Inflammatory macrophage treated with lipopolysaccharide for 1 hour (primary cell): ENCODE measurements around the gene CKMT2.
"Not testable (repeated sequence)": the region's sequence is repeated elsewhere in the genome, so short reads cannot be mapped to it uniquely, and the experiment has no call there.

Experiments
- DNase-seq, 2 donors: peaks; one replicate each; pipeline ENCODE4 v3.0.0-alpha.2; 2020 to 2022

The CKMT2 gene

GRCh38 chr5:81253875-81254274 lies 20.8 kb downstream of the CKMT2 start:
- no peak for DNase-seq

- DNase-seq: no peak
Measured at GRCh38 chr5:81254886-81255559, 21.9 kb downstream of the CKMT2 start.

GRCh38 chr5:81256766-81257165 lies 23.6 kb downstream of the CKMT2 start:
- no peak for DNase-seq

- DNase-seq: not testable (repeated sequence)
Measured at GRCh38 chr5:81262796-81263195, 29.7 kb downstream of the CKMT2 start.

GRCh38 chr5:81265101-81265500 lies 32.0 kb downstream of the CKMT2 start:
- no peak for DNase-seq

- peak; percentile 66 to 81 for DNase-seq
Measured at GRCh38 chr5:81268521-81269196, 35.5 kb downstream of the CKMT2 start.

- no peak for DNase-seq
Measured at GRCh38 chr5:81269751-81270393, 36.8 kb downstream of the CKMT2 start.

- DNase-seq: not testable (repeated sequence)
Measured at GRCh38 chr5:81270394-81271027, 37.4 kb downstream of the CKMT2 start.

- DNase-seq: no peak
Measured at GRCh38 chr5:81283976-81284375, 50.9 kb downstream of the CKMT2 start.

GRCh38 chr5:81286059-81286617 lies 53.0 kb downstream of the CKMT2 start:
- DNase-seq: no peak

GRCh38 chr5:81288021-81288433 lies 54.9 kb downstream of the CKMT2 start:
- no peak for DNase-seq

GRCh38 chr5:81290146-81290545 lies 57.0 kb downstream of the CKMT2 start:
- no peak for DNase-seq

GRCh38 chr5:81292130-81292529 lies 59.0 kb downstream of the CKMT2 start:
- DNase-seq: no peak

GRCh38 chr5:81294021-81294420 lies 60.9 kb downstream of the CKMT2 start:
- DNase-seq: not testable (repeated sequence)

GRCh38 chr5:81297531-81297930 lies 64.4 kb downstream of the CKMT2 start:
- DNase-seq: no peak

GRCh38 chr5:81300921-81301270 lies 67.8 kb downstream of the CKMT2 start:
- DNase-seq: peak; percentile 74 to 84

- DNase-seq: peak; percentile 95 to 96
Measured at GRCh38 chr5:81301271-81302015, 68.3 kb downstream of the CKMT2 start, which contains the start of gene ZCCHC9. Gene ZCCHC9 (plus strand): TSS chr5:81301587. CDS start chr5:81304758, 3,171 bp downstream.

GRCh38 chr5:81302596-81302995 lies 69.5 kb downstream of the CKMT2 start:
- DNase-seq: no peak

GRCh38 chr5:81303563-81303962 lies 70.4 kb downstream of the CKMT2 start:
- DNase-seq: no peak

- DNase-seq: peak in 1 of 2 donors; percentile 22
Measured at GRCh38 chr5:81305785-81306184, 72.7 kb downstream of the CKMT2 start.

- DNase-seq: no peak
Measured at GRCh38 chr5:81308836-81309235, 75.7 kb downstream of the CKMT2 start.

- no peak for DNase-seq
Measured at GRCh38 chr5:81310402-81311063, 77.4 kb downstream of the CKMT2 start.
